ENCODE measurements around the gene ATP13A2.

The ATP13A2 gene

GRCh38 chr1:16980473-16981268 lies 31.1 kb downstream of the ATP13A2 start, which contains the start of gene MFAP2:
Gene MFAP2 (minus strand): TSS chr1:16980620. CDS start chr1:16978273, 2,347 bp downstream.
- DNase-seq (ENCODE audit: insufficient read length, low spot score), result peak; percentile 59
- FAIRE-seq, result no peak

DNA sequence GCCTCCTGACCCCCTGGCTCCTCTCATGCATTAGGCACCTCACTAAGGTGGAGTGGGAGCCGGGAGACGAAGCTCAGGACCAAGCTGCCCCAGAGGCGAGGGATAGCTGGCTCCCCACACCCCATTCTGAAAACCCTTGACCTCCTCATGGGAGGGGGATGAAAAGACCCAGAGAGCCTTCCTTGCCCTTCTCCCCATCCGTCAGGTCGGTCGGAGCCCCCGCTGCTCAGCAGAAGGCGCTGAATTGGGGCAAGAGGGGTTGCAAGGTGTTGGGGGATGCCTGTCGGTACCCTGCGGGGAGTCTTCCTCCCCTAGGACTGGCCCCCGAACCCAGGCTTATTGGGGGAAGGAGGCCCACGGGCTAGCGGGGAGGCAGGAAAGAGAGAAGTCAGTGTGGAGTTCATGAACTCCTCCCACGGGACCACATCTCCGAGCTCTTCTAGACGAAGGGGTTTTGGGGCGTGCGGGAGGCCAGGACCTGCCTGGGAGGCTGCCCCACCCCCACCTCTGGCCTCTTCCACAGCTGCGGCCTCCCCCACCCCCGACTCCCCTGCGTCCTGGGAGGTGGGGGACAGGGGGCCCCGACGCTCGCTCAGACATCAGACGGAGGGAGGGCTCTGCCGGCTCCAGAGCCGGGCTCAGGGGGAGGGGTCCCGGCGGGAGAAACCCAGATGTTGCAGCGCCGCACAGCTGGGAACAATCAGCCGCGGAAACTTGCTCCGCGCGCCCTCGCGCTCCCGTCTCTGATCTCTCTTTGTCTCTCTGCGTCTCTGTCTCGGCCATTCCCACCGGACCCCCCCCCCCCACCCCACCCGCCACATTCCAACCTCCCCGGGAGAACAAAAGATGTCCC lies 32.0 kb downstream of the ATP13A2 start:
- DNase-seq (ENCODE audit: insufficient read length, low spot score), result no peak
- FAIRE-seq, result no peak

DNA sequence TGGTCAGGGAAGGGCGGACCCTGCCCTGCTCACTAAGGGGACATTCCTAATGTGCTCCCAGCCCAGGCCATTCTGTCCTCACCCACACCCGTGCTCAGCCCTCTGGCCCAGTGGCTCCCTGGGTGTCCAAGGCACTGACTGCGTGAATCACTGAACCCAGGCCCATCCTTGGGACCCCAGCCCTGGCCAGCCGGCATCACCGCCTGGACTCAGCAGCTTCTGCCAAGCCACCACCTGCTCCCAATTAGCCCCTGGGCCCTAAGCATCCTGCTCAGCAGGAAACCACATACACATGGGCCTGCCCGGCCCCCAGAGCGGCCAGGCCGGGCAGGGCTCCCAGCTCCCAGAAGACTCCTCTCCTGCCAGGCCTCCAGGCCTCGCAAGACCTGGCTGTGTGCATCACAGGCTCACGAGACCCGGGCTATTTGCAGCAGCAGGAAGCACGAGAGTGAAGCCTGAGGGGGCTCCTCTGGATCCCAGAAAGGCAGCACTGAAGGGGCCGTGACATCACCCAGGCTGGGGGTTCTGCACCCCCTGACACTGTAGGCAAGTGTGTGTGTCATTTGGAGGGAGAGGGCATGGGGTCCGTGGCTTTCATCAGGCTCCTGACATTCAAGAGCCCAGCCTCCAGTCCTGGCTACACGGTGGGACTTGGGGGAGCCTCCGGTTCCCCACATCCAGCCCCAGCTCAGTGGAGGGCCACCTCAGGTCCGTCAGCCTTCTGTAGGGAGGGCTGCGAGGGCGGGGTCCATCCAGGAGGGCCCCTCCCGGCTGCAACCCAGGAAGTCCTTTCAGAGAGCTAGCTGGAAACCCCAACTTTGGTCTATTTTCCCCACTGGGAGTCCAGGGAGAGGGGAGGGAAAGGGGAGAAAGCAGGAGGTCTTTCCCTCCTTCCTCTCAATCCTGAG lies 32.9 kb downstream of the ATP13A2 start:
- FAIRE-seq (no peak), DNase-seq (ENCODE audit: insufficient read length, low spot score) (no peak)

DNA sequence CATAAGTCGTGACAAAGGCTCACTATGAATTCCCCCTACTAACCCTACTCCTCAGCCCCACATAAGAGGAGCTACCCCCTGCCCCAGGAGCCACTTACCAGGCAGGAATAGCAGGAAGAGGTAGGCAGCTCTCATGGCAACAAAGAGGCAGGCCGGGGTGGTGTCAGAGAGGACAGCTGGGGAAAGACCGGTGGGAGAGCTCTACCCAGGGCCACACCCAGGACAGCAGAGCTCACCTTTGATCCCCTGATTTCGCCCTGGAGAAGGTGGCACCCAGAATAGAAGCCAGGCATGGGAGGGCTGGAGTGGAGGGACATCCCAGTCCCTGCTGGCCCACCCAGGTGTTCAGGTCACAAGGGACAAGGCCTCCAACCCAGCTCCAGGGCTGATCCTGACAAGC lies 33.6 kb downstream of the ATP13A2 start:
- DNase-seq (ENCODE audit: insufficient read length, low spot score), result no peak
- no peak for FAIRE-seq

- DNase-seq (ENCODE audit: insufficient read length, low spot score) (no peak), FAIRE-seq (no peak)
Measured at GRCh38 chr1:16977377-16977776, 34.4 kb downstream of the ATP13A2 start.

- no peak for FAIRE-seq
- no peak for DNase-seq (ENCODE audit: insufficient read length, low spot score)
Measured at GRCh38 chr1:16976966-16977365, 34.8 kb downstream of the ATP13A2 start.

DNA sequence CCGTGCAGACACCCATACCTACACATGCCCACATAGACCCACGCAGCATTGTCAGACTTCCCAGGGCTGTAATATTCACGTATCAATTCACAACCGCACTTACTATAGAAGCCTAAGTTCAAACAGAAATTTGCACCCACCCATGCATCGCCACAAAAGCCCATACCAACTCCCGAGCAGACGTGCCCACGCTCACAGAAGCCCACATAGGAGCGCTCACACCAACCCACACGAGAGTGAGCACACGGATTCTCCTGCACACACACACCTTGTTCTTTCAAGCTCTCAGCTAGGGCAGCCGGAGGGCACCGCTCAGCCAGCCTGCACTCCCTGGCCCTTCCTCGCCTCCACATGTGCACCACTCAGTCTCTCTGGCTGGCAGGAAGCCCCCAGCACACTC lies 35.9 kb downstream of the ATP13A2 start:
- DNase-seq (ENCODE audit: insufficient read length, low spot score), result no peak
- no peak for FAIRE-seq

GRCh38 chr1:16975211-16975610 lies 36.5 kb downstream of the ATP13A2 start:
- DNase-seq (ENCODE audit: insufficient read length, low spot score) (no peak), FAIRE-seq (no peak)

- FAIRE-seq, result no peak
- DNase-seq (ENCODE audit: insufficient read length, low spot score), result no peak
Measured at GRCh38 chr1:16973215-16973614, 38.5 kb downstream of the ATP13A2 start.

GRCh38 chr1:16972189-16972895 lies 39.4 kb downstream of the ATP13A2 start:
- no peak for FAIRE-seq
- DNase-seq (ENCODE audit: insufficient read length, low spot score), result no peak

GRCh38 chr1:16971341-16972188 lies 40.2 kb downstream of the ATP13A2 start:
- FAIRE-seq (no peak), DNase-seq (ENCODE audit: insufficient read length, low spot score) (no peak)

DNA sequence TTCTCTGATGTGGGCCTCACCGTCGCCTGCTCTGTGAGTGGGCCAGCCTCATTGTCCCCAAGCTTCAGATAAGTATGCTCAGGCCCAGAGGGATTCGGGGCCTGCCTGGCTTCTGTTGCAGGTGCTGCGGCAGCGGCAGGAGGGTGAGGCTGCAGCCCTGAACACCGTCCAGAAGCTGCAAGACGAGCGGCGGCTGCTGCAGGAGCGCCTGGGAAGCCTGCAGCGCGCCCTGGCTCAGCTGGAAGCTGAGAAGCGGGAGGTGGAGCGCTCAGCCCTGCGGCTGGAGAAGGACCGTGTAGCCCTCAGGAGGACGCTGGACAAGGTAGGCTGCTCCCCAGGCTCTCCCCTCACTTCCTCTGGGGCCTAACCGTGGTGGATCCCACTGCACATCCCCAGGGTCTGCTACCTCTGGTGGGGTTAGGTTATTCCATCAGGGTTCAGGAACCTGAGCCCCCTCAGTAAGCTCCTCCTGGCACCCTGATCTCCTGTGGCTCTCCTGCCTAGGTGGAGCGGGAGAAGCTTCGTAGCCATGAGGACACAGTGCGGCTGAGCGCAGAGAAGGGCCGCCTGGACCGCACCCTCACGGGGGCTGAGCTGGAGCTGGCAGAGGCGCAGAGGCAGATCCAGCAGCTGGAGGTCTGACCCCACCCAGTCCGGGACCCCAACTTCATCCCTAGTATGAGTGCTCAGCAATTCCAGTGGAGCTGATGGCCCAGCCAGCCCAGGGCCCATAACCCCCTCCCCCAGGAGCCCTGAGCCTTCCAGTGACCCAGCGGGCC lies 41.4 kb downstream of the ATP13A2 start:
- DNase-seq (ENCODE audit: insufficient read length, low spot score) (no peak), FAIRE-seq (no peak)

- FAIRE-seq (no peak), DNase-seq (ENCODE audit: insufficient read length, low spot score) (no peak)
Measured at GRCh38 chr1:16969651-16970050, 42.1 kb downstream of the ATP13A2 start.

DNA sequence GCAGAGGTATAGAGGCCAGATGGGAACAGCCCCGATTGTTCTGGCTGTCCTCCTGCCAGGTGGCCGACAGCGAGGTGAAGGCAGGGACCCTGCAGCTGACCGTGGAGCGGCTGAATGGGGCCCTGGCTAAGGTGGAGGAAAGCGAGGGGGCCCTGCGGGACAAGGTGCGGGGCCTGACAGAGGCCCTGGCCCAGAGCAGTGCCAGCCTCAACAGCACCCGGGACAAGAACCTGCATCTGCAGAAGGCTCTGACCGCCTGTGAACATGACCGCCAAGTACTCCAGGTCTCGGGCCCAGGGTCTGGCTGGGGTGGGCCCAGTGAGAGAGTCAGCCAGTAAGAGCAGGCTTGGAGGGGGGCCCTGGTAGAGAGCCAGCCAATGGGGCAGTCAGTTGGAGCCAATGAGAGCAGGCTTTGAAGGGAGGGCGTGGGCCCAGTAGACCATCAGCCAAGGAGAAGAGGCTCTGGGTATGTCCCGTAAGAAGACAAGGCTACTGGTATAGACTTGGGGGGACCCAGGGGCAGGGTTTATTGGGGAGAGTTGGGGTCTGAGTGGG lies 42.6 kb downstream of the ATP13A2 start:
- DNase-seq (ENCODE audit: insufficient read length, low spot score) (no peak), FAIRE-seq (no peak)

- DNase-seq (ENCODE audit: insufficient read length, low spot score) (no peak), FAIRE-seq (no peak)
Measured at GRCh38 chr1:16968372-16968771, 43.4 kb downstream of the ATP13A2 start.

DNA sequence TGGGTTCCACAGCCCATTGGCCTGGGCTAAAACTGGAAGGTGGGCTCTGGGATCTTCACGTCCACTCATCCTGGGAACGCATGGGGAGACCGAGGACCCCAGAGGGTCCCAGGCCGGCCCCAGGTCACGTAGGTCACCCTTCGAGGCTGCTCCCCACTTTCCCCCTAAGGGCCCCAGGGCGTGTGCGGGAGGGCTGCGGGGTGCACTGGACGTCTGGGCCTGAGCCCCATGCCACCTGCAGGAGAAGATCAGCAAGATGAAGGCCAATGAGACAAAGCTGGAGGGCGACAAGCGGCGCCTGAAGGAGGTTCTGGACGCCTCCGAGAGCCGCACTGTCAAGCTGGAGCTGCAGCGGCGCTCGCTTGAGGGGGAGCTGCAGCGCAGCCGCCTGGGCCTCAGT lies 43.8 kb downstream of the ATP13A2 start:
- FAIRE-seq (no peak), DNase-seq (ENCODE audit: insufficient read length, low spot score) (no peak)

DNA sequence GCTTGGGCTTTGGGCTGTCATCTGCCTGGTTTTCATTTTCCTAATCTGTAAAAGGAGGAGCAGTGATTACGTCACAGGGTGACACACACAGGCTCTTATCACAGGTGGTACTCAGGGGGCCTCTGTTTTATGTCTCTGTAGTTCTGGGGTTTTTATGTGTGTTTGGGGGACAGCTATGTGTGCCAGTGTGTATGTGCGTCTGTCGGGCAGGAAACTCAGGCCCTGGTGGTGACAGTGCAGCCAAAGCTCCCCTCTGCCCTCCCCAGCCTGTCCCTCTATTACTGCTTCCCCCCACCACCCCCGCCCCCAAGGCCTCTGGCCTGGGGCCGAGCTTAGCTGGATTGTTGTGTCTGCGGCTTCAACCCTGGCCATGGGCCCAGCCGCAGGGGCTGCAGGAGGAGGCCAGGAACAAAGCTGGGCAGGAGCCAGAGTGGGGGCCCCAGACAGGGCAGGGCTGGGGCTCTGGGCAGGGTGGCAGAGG lies 44.6 kb downstream of the ATP13A2 start:
- FAIRE-seq, result no peak
- DNase-seq (ENCODE audit: insufficient read length, low spot score), result no peak

GRCh38 chr1:16966282-16966681 lies 45.4 kb downstream of the ATP13A2 start:
- DNase-seq (ENCODE audit: insufficient read length, low spot score) (no peak), FAIRE-seq (no peak)
